ENCODE data around the gene SERGEF.

Gene SERGEF

DNA sequence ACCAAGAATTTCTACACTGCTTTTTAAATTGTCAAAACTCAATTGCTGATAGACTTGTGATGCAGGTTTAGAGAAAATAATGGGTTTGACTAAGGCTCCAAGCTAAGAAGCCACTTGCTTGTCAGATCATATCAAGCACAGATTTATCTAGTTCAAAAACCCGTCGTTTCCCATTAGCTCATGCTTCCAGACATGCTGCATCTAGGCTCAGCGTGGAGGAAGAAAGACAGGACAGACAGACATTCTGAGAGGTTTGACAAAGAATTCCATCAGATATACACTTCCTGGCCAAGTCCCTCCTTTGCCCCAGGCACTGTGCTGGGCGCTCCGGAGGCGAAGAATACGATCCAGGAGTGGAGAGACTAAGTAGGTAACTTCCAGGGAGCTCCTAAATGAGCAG, 201.5 kb downstream of the SERGEF start:
- FAIRE-seq, result no peak

DNA sequence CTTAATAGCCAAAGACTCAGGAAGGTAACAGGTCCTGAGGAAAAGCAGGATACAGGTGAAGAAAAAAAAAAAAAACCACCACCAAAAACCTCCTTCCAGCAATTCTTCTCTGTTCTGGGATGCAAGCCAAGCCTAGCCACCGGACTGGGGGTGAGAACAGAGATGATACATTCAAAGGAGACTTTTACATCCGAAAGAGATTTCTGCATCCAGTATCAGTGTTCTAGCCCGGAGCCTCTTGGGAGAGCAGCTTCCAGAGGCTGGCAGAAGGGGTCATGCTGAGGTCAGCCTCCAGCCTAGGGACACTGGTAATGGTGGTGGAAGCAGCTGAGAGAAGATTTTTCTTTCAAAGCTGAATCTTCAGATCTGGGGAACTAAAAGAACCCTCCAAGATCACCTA, 202.1 kb downstream of the SERGEF start:
- FAIRE-seq, result no peak

DNA sequence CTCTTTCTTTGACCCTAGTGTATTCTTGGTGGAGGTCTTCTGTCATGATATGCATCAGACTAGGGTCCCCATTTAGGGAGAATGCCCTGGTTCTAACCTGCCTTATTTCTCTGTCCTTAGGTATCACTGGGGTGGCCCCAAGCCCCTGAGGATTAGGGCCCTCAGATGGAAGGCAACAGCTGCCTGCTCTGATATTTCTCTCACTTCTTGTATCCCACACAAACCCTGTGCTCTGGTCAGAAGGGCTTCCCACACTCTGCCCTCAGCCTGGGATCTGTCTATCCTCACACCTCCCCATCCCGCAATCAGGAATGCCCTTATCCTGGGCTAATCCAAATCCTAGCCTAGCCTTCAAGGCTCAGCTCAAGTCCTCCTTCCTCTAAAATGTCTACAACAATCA, 202.8 kb downstream of the SERGEF start:
- FAIRE-seq, result no peak

DNA sequence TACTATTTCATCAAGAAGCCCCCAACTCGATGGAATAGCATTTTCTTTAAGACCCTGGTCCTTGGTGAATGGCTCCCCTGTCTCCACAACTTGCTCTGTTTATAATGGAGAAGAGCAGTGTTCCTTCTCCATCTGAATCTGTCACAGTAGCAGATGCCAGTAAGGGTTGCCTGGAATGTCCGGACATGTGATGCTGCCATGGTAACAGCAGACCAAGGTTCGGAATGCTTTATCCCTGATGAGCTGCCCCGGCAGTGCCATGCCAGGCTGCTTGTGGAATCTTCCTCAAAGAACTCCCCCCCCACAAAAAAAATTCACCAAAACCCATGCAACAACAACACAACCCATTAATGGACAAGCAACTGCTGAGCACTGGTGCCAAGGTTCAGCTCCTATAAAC, 205.8 kb downstream of the SERGEF start:
- no peak for FAIRE-seq

DNA sequence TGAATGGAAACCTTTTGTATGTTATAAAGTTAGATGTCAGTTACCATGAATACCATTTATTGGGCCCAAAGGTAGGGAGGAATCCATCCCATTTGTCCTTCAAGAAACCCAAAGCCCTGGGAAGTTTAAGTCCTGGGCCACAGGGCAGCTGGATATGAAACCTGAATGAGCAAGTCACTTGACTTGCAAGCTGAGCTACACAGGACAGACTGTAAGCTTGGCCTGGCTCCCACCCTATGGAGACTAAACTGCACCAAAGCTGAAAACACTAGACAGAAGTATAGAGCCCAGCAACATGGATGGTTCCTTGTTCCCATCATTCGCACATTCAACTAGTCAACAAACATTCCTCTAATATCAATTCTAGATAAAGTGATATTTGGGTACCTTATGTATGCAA, 207.0 kb downstream of the SERGEF start:
- FAIRE-seq, result no peak

DNA sequence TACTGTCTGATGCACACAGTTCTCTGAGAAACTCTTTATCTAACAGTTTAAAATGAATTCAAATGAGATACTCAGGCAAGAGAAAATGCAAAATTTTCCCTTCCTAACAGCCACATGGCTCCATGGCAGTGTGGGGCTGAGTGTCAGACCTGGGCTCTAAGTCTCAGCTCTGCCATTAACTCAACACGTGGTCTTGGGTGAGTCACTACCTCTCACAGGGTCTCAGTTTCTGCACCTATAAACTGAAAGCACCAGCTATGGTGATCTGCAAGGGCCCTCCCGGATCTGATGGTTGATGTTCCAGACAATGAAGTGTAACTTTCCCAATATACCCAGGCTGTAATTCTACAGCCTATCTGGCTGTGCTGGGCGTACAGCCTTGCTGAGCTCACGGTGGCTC, 207.8 kb downstream of the SERGEF start:
- no peak for FAIRE-seq

DNA sequence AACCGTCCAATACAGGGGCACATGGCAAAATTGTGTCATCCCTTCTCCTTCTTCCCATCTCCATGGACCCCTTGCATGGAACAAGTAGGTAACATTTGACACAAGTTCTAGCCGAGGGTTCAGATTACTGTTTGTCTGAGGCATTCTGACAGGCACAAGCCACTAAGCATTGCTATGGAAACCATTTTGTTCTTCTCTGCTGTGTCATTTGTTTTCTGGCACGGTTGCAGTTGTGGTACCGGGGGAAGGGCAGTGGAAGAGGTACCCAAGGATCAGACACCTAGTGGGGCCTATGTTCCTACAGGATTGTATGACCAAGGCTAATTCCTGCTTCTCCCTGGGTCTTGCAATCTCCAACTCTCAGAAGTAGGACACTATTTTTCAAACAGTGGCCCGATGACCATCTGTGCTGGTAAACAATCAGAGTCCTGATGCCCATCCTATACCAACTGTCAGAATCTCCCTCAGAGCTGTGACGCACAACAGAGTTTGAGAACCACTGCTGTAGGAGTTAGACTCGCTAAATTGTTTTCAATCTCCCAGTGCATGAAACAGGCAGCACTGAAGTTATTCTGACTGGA, 209.0 kb downstream of the SERGEF start:
- FAIRE-seq, result no peak

DNA sequence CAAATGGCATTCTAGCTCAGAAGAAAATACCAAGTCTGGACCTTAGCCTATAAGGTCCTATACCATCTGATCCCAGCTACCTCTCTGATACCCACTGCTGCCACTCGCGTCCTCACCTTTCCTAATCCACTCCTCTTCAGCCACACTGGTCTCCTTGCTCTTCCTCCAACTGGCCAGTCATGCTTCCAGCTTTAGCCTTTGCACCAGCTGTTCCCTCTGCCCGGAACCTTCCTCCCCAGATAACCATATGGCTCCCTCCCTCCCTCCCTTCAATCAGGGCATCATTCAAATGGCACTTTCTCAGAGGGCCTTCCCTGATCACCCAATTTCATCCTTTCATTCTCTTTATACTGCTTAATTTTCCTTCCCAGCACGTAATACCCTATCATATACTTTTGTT, 210.4 kb downstream of the SERGEF start:
- FAIRE-seq, result no peak

DNA sequence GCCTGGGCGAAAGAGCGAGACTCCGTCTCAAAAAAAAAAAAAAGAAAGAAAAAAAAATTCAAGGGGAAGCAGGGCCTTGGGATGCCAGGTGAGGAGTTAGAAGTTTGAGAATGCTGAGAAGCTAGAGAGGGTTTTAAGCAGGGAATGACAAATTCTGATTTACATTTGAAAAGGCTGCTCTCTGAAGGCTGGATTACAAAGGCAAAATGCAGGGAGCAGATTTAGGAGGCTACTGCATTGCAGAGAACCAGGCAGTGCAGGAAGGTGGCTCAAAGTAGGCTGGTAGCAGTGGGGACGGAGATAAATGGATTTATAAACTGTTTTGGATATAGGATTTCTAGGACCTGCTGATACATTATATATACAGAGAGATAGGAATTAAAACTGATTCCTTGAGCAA, 211.7 kb downstream of the SERGEF start:
- FAIRE-seq, result no peak

DNA sequence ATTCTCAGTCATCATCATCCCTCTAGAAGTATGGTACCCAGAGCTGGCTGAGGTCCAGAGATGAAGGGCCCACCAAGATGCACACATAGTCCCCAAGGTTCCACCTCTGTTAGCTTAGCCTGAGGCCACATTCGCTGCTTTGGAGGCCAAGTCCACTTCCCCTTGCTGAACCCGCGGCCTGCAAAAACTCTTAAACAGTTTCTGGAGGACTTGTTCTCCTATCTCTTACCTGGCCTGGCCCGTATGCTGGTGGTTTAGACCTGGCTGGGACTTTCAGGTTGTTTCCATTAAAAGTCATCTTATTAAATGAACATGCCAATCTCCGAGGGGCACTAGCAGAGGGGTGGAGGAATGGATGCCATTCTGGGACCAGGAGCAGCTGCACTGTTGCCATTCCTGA, 213.7 kb downstream of the SERGEF start:
- no peak for FAIRE-seq

DNA sequence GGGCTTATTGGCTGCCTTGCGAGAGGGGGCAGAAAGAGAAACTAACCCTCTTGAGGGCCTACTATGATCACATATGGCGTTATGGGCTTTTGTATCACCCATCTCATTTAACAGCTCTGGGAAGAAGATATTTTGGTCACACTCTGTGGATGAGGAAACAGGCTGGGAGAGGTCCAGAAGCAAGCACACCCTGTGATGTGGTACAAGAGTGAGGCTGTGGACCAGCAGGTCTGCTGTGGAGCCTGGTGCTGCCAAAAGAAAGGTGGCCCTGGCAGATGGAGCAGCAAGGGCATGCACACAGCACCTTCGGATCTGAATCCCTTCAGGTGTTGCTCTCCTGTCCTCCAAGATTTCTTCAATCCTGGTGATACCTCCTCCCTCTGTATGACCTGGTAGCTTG, 214.1 kb downstream of the SERGEF start:
- FAIRE-seq, result no peak

DNA sequence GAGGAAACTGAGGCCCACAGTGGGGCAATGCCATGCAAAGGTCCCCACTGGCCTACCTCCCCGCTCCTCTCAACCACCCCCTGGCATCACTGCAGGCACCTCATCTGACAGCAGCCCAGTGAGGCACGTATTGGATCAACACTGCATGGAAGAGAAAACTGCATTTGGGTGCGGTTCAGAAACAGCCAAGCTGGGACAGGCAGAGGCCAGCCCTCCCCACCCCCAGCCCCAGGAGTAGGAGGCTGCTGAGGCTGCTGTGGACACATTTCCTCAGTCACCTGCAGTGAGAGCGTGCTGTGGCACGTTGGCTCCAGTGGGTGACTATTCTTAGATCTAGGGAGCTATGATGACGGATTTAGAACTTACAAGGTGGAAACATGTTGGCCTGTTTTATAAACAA, 214.6 kb downstream of the SERGEF start:
- no peak for FAIRE-seq

DNA sequence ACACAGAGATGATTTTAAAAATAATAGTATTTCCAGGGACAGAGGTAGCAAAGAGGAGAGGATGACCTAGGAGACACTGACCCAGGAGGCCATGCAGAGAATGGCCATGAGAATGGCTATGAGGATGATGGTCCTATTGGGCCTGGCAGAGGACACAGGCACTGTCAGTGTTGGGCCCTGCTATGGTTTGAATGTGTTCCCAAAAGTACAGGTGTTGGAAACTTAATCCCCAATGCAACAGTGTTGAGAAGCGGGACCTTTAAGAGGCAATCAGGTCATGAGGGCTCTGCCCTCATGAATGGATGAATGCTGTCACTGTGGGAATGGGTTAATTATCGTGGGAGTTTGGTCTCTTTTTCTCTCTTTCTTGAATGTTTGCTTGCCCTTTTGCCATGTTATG, 216.7 kb downstream of the SERGEF start:
- no peak for FAIRE-seq

DNA sequence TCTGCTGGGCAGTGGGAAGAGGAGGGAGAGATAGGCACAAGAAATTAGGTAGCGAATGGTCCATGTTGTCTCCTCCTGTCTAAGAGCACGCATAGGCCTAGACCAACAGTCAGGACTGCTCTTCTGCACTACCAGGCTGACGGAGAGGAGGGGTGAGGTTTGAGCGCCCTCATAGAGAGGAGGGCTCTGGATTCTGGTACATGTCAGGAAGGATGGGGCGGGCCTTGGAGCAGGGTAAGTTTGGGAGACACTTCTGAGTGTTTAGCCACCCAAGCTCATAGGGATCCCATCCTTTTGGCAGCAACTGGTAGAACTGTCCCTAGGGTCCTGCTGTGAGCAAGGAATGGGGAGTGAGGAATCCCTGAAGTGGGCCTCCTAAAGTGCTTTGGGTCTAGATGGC, 217.9 kb downstream of the SERGEF start:
- no peak for FAIRE-seq

DNA sequence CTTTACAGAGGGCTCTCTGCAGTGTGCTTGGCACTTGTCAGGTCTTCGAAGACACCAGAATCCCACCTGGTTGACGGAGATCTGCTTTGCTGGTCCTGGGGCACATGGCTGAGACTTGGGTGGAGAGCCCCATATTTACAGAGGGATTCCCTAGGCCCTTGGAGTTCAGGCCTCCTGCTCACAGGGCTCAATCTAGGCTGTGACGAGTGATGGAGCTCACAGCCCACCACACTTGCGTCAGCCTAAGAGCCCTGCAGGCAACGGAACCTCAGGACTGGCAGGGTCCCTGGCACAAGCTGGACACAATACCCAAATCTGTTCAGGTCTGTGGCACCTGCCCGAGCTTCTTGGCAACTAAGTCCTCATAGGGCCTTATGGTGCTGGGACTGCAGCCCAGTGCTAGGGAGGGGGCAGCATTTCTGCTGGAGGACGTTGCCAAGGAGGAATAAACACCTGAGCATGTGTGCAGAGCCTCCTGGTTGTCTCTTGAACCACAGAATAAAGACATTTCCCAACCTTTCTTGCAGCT, 219.1 kb downstream of the SERGEF start:
- FAIRE-seq, result no peak

DNA sequence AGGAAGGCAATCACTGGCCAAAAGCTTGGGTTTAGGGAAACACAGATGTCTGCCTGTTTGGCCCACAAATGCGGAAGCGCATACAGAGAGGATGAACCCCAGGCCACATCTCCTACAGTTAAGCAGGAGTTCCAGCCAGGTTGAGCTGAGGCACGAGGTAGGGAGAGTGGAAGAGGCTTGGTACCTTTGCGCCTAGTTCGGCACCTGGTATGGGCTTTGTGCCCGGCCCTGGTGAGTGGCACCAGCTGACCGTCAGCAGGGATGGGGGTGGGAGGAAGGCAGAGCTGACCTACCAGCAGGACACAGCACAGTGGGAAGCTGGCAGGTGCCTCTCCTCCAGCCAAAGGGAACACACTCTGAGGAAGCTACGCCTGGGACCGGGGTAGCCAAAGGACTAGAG, 220.7 kb downstream of the SERGEF start:
- FAIRE-seq, result no peak

DNA sequence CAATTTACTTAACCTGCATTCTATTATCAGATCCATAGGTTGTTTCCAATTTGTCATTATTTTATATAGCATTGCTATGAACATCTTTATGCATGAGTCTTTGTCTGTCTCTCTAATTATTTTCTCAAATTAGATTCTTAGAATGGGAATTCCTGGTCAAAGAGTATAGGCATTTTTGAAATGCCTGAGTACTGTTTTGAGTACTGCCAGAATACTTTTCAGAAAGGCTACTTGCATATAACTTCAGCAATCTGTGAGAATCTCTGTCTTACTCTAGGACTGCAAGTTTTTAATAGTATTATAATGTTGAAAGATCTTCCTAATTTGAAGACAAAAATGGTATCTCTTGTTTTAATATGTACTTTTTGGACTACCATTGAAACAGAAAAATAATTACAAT, 221.7 kb downstream of the SERGEF start:
- FAIRE-seq, result no peak

DNA sequence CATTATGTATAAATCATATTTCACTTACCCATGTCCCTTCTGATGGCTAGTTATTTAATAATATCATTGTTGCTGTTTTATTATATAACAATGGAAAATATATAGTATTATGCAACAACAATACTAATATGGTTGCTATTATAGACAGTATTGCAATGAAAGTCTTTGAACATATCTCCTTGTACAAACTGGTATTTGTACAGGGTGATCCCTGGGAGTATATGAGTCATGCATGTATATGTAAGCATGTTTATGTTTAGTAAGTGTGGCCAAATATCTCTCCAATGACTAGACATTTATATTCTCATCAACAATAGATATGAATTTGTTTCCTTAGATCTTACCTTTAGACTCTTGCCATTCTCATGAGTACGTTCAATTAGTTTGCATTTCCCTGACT, 222.4 kb downstream of the SERGEF start:
- FAIRE-seq, result no peak

DNA sequence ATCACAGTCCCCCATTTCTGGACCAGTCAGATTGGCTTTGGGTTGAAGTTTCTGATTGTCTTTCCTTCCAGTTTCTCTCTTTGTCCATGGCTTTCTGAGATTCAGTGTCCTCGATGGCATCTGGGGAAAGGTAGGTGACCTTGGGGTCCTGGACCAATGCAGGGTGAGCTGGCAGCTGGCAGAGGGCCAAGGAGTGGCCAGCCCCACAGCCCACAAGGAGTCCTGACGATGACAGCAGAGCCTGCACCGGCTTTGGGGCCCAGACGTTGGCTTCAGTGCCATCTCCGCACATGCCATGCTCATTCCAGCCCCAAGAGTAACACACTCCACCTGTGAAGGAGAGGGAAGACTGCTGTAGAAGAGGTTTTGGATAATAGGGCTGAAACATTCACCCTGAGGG, 224.8 kb downstream of the SERGEF start:
- no peak for FAIRE-seq

DNA sequence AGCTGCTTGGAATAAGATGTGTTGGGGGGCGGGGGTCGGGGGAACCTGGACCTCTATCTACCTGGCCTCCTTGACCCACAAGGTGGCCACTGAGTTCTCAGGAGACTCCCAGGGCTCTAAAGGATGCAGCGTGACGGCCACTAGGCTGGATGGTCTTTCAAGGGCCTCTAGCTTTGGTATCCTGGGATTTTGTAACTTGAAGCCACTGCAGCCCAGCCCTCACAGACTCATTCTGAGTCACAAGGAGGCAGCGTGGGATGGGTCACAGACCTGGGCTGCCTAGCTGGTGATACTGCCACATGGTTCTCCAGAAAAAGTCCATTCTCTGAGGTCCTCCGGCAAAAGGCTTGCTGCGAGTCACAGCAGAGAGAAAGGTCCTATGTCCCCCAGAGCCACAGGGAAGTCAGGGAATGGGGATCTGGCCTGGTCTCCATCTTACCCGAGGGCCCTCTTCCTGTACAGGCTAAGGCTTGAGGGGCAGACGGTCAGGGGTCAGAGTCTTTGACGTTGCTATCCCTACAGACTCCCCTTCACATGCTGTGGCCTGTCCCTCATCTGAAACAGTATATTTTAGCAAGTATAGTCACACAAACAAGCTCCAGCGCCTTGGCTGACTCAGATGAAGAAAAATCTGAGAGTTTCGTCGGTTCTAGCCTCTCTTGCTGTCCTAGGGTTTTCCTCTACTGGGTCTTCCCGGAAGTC, 225.9 kb downstream of the SERGEF start:
- FAIRE-seq, result no peak

DNA sequence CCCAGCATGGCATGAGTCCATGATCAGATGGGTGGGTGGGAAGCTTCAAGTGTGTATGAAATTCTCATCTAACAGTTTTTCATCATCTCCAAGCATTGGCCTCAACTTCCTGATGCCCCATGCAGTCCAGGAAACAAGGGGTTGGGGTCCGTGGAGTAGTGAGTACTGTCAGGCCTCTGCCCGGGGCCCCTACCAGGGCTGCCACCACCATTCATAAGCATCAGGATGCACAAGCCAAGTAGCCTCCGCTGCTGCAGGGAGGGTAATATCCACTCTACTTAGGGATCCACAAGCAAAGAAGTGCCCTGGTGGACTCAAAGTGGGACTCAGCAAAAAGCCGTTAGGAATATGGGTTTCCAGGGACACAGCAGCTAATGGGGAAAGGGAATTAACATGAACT, 229.0 kb downstream of the SERGEF start:
- no peak for FAIRE-seq

DNA sequence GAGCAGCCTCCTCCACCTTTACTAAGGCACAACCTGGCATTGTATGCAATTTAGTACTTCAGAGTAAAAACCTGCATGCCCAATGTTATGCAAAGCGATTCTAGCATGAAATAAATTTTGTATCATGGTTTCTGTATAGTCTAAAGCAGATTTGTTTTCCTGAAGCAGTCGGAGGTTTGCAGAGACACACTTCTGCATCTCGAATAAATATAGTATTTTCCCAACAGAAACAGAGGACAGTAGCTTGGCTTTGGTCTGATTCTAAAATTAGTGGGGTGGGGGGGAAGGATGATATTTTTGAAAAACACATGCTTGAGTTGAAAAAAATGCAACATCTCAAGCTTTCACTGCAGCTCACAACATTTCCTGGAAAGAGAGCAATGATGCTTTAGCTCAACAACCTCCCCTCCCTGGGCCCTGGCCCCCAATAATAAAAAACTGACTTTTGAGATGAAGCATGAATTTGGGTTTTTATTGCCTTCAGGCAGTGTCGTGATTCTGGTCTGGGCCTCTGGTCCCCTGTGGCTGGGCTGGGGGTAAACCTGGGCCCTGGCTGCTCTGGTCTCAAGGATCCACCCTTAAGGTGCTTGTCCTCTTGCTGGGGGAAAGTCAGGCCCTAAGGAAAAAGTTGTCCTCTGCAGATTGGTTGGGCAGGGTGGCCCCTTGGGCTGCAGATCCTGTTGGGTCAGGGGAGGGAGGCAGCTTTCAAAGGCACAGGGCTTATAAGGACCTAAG, 230.1 kb downstream of the SERGEF start:
- FAIRE-seq, result no peak

DNA sequence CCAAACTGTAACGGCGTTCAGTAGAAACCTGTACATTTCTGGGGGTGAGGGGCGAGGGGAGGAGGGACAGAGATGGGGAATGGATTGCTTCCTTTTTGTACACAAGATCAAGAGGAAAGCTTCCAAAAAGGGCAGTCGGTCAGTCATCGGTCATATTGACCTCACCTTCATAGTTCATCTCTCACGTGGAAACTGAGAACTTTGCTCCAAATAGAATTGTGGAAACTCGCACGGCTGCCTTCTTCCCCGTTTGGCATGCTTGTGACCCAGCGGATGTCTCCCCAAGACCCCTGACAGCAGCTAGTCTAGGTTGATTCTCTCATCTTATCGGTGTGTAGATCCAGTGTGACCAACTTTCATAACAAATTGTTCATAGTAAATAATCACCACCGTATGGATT, 230.7 kb downstream of the SERGEF start:
- FAIRE-seq, result no peak

DNA sequence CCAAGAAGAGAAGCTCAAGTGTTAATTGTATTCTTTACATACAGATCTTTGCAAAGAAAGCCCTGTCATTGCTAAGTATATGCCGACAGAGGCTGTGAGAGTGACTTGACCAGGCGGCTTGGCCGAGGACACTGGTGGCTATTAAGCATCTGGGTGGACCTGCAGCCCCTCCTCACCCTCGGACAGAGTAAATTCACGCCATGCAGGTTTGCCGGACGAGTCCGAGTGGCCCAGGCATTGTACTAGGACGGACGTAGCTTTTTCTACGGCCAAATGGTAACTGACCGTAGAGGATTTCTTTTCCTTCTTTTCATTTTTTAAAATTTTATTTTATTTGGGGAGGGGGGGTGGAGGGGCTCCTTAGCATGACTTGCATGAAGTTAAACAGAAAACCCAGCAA, 231.2 kb downstream of the SERGEF start:
- FAIRE-seq, result no peak

Measured in colon (tissue), 2 donors.